WERI-Rb-1 (cell line): Measurements from ENCODE around the gene LGR4.

Experiments
- DNase-seq: peaks from one replicate; pipeline ENCODE4 v3.0.0-alpha.2; 2020
- H3K27ac ChIP-seq: fragments of 250-450 bp; sonication (Bioruptor Pico); 2 replicates; pipeline ENCODE4 v1.5.1; 2020; ENCODE audit warnings: mild to moderate bottlenecking, moderate library complexity
- H3K27me3 ChIP-seq: fragments of 250-450 bp; sonication (Bioruptor Pico); 2 replicates; pipeline ENCODE4 v1.5.1; 2021; ENCODE audit warnings: mild to moderate bottlenecking, low read depth, moderate library complexity; ENCODE audit not compliant: insufficient read depth, severe bottlenecking
- H3K36me3 ChIP-seq: fragments of 250-450 bp; sonication (Bioruptor Pico); 2 replicates; pipeline ENCODE4 v1.5.1; 2020; ENCODE audit warnings: mild to moderate bottlenecking, moderate library complexity
- H3K4me3 ChIP-seq: 2 replicates; pipeline ENCODE4 v1.5.1; 2011; ENCODE audit warnings: low read depth, mild to moderate bottlenecking, control low read depth, low read length
- H3K9me3 ChIP-seq: fragments of 250-450 bp; sonication (Bioruptor Pico); 2 replicates; pipeline ENCODE4 v1.5.1; 2021; ENCODE audit warnings: mild to moderate bottlenecking, moderate library complexity; ENCODE audit not compliant: severe bottlenecking
- TF ChIP-seq, protein P1 (sequence below): IDR thresholded peaks from 2 replicates; pipeline ENCODE4 v1.5.1; 2011; ENCODE audit warnings: low read depth, mild to moderate bottlenecking, control low read depth, inconsistent platforms, low read length

The LGR4 gene

DNA sequence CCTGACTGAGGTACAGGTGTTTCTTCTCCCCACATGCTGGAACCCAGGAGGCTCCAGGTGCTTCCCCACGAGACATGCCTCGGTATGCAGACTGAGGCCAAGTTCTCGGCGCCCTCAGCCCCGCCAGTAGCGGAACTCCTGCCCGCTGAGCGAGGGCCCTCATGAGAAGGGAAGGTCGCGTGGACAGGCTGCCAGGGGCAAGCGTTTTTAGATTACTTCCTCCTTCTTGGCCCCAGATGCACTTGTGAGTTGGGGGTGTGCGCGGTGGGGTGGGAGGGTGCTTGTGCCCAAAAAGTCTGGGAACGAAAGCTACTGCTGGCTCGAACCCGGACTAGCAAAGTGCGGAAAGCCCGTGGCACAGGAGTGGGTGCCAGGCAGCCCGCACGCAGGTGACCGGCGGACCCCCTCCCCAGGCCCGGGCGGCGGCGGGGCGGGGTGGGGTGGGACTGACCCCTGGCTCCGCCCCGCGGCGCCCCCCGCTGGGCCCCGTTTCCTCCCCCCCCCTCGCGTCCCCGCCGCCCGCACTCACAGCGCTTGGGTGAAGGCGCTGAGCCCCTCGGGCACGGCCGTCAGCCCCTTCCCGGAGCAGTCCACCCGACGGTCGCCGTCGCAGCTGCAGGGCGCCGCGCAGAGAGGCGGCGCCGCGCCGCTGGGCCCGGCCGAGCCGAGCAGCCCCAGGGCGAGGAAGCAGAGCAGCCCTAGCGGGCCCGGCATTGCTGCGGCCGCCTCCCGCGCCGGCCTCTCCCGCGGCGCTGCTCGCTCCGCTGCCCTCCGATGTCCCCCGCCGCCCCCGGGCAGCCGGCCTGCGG is 797 bp downstream of the LGR4 start:
- H3K4me3 ChIP-seq, result peak overlapping the region; percentile 59
- H3K27me3 ChIP-seq, result no peaks in the 10 kb centered on the region
- TF ChIP-seq, protein P1, sequence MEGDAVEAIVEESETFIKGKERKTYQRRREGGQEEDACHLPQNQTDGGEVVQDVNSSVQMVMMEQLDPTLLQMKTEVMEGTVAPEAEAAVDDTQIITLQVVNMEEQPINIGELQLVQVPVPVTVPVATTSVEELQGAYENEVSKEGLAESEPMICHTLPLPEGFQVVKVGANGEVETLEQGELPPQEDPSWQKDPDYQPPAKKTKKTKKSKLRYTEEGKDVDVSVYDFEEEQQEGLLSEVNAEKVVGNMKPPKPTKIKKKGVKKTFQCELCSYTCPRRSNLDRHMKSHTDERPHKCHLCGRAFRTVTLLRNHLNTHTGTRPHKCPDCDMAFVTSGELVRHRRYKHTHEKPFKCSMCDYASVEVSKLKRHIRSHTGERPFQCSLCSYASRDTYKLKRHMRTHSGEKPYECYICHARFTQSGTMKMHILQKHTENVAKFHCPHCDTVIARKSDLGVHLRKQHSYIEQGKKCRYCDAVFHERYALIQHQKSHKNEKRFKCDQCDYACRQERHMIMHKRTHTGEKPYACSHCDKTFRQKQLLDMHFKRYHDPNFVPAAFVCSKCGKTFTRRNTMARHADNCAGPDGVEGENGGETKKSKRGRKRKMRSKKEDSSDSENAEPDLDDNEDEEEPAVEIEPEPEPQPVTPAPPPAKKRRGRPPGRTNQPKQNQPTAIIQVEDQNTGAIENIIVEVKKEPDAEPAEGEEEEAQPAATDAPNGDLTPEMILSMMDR, result no peak
- peak; percentile 30 for DNase-seq
- H3K27ac ChIP-seq, result peak overlapping the region; percentile 42; the same call in 1 of the 2 replicates
- H3K36me3 ChIP-seq, result no peaks in the 10 kb centered on the region
- no peaks in the 10 kb centered on the region for H3K9me3 ChIP-seq

DNA sequence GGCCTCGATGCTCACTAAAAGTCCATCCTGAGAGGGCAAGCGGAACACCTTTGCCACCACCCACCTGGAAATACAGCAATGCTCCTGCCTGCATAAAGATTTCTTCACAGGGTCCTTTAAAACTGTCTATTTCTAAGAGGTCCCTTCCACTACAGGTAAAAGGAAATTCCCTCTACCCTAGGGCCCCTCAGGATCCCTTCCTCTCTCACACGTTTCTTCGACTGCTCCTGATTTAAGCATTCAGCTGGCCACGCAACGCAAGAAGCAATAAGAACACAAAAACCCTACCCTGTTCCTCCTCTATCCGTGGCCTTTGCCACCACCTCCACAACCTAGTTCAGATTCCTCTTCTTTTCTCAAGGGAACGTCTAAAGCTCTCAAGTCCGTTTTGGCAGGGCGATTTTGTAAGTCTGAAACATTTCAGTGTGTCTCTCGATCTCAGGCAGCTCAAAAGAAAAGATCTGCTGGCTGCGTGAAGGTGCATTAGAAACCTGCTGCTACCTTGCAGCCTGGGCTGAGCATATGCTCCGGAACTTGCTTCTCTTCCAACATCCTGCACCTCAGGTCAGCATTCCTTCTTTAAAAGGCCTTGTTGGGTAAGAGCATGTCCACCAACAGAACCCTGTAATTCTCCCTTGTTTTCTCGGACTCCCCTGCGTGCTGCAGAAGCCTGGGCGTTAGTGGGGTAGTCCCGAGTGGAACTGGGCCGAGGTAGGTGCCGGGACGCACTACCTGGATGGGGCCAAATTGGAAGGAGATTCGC is 1.6 kb downstream of the LGR4 start:
- H3K9me3 ChIP-seq, result no peaks in the 10 kb centered on the region
- TF ChIP-seq, protein P1, result no peak
- DNase-seq, result no peak
- peak overlapping the region; percentile 59 for H3K4me3 ChIP-seq
- H3K27ac ChIP-seq, result no peak overlapping the region
- H3K36me3 ChIP-seq, result no peaks in the 10 kb centered on the region
- H3K27me3 ChIP-seq, result no peaks in the 10 kb centered on the region

DNA sequence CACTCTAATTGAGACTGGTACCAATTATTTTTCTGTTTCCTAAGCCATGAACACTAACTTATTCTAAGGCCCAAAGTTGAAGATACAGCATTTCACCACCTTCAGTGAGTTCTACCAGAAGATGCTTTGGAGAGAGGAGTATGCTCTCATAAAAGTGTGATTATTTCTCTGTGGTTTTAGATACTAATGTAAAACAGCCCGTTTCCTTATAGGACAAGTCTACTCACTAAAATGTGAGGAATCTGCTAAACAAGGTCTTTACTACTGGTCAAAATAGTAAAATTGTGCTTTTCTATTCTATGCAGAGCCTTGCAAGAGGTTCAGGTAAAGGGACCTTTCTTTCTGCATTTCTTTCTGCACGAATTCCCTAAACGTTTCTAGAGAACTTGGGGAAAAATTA is 2.4 kb downstream of the LGR4 start:
- H3K36me3 ChIP-seq, result no peaks in the 10 kb centered on the region
- no peaks in the 10 kb centered on the region for H3K27me3 ChIP-seq
- H3K9me3 ChIP-seq, result no peaks in the 10 kb centered on the region
- no peak for DNase-seq
- H3K27ac ChIP-seq, result no peak overlapping the region
- no peak overlapping the region for H3K4me3 ChIP-seq
- TF ChIP-seq, protein P1, result no peak

DNA sequence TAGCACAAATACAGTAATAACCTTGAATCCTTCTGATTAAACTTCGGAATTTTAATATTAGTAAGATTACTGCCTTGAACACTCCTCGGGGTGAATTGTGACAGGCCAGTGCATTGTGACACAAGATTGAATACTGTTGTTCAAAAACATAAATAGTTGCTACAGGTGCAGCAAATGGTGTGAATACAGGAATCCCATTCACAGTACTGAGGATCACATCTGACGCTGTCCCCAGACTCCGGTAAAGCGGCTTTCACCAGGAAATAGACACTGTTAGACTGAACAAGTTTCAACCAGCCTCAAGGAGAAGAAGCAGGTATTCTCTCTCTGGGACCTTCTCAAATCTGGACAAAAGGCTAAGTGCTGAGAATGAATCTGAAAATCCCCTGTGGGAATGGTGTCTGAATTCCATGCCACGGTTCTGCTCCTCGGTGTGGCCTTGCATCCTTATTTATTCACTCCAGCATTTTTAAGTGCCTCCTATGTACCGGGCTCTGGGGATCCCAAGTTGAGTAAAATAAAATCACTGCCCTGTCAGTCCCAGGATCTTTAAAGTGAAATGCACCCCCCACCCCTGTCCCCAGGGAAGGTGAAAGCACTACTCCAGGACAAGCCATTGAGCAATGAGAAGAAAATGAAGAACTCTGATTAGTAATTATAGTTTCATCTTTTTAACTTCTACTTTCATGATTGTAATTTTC is 3.4 kb downstream of the LGR4 start:
- no peak for DNase-seq
- no peak overlapping the region for H3K27ac ChIP-seq
- H3K27me3 ChIP-seq, result no peaks in the 10 kb centered on the region
- TF ChIP-seq, protein P1, result no peak
- no peak overlapping the region for H3K4me3 ChIP-seq
- no peaks in the 10 kb centered on the region for H3K36me3 ChIP-seq
- H3K9me3 ChIP-seq, result no peaks in the 10 kb centered on the region

DNA sequence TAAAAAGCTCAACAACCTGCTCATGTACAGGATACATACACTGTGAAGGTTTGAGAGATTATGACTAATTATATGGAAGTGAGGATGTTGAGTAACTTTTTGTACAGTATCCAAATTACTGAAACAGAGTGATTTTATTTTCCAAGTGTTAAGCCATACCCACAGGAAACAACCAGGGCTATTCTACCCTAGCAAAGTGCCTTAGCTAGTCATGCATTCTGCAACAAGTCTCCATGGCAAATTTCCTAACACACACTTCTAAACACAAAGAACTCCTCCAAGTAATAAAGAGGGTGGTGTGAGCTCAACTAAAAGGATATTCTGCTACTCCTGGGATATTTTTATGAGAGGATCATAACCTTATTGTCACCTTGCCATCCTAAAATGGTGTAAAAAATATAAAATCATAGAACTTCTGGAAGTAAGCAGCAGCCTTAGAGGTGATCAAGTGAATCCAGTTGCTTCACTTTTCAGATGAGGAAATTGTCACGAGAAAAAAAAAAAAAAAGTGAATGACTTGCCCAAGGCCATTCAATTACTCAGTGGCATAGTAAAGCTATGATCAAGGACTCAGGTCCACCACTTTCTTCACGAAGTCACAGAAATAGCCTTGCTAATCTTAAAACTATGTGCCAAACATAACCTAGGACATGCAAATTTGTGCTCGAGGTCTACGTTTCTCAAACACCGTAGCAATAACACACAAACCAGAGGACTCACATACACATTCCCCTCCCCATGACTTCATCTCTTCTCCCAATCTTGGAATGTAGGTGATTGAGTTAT is 4.2 kb downstream of the LGR4 start:
- Histone ChIP-seq H3K27me3 (no peaks in the 10 kb centered on the region), H3K9me3 (no peaks in the 10 kb centered on the region), H3K27ac (no peak overlapping the region), H3K36me3 (no peaks in the 10 kb centered on the region), H3K4me3 (no peak overlapping the region)
- DNase-seq, result no peak
- TF ChIP-seq, protein P1, result no peak
